ENCODE data around the gene AHDC1. TPM values are rescaled to one million over a fixed set of nuclear protein-coding genes. Genes with fewer than 3 reads are reported as not detected.

Gene AHDC1
- total RNA-seq, 1 donor from 2014 or later = 7.0 TPM

DNA sequence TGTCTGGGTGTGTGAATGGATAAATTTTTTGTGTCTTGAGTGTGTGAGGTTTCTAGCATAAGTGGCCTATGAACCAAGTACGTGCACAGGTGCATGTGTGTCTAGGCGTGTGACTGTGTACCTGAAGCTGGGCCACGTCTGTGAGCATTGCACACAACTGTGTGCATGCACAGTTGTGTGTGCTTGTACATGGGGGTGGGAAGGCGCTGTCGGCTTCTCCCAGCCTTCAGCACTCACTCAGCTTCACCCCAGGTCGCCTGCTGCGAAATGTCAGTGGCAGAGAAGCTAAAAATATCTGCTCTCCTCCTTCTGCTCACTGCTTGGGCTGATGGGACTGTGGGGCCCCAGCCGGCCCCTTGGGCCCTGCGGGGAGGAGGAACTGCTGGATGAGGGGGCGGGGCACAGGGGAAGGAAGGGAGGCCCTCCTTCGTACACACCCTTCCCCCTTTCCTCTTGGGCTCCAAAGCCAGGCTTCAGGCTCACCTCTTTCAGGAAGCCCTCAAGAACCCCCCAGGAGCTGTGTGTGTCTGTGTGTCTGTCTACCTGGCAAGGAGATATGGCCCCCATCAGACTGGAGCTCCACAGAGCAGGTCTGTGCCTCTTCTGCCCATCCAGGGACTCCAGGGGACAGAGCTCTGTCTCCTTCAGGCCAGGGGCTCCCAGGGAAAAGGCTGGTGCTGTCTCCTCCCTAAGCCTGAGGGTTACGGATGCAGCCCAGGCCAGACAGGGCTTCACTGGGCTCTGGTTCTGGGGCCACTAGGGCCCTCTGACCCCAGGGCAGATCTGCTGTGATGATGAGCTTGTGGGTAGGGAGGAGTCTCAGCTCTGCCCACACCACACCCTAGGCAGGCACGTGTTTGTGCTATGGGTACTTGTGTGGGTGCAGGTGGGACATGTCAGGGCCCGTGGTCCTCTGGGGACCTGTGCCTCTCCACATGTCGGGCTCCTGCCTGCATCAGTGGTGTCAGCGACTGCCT, 78.4 kb downstream of the AHDC1 start:
- Histone ChIP-seq H3K4me3 (peak overlapping the region; percentile 33), H3K79me2 (ENCODE audit: low read depth) (no peaks in the 10 kb centered on the region), H3K36me3 (no peaks in the 10 kb centered on the region), H3K9ac (no peak overlapping the region), H3F3A (ENCODE audit: low read depth) (peaks cover 55% of the 10 kb centered on the region), H3K27me3 (no peaks in the 10 kb centered on the region), H2AFZ (replicated peaks) (peak overlapping the region; percentile 31), H3K4me2 (peak overlapping the region; percentile 97), H3K27ac (peak overlapping the region; percentile 62), H4K20me1 (ENCODE audit: low read depth) (peaks cover 5% of the 10 kb centered on the region), H3K9me3 (ENCODE audit: low read depth) (no peaks in the 10 kb centered on the region), H3K4me1 (peaks cover 67% of the 10 kb centered on the region)
- H3K27ac Mint-ChIP-seq = peak overlapping the region; percentile 98
- H3K4me3 Mint-ChIP-seq = peak overlapping the region; percentile 77
- H3K9me3 Mint-ChIP-seq = peaks cover 2% of the 10 kb centered on the region
- H3K4me1 Mint-ChIP-seq = peaks cover 84% of the 10 kb centered on the region
- peaks cover 2% of the 10 kb centered on the region for H3K36me3 Mint-ChIP-seq
- DNase-seq (ENCODE audit: low spot score) = peak; percentile 72
- no peak for TF ChIP-seq EZH2phosphoT487 (IDR thresholded peaks at IDR 0.05)
- TF ChIP-seq, protein P1, sequence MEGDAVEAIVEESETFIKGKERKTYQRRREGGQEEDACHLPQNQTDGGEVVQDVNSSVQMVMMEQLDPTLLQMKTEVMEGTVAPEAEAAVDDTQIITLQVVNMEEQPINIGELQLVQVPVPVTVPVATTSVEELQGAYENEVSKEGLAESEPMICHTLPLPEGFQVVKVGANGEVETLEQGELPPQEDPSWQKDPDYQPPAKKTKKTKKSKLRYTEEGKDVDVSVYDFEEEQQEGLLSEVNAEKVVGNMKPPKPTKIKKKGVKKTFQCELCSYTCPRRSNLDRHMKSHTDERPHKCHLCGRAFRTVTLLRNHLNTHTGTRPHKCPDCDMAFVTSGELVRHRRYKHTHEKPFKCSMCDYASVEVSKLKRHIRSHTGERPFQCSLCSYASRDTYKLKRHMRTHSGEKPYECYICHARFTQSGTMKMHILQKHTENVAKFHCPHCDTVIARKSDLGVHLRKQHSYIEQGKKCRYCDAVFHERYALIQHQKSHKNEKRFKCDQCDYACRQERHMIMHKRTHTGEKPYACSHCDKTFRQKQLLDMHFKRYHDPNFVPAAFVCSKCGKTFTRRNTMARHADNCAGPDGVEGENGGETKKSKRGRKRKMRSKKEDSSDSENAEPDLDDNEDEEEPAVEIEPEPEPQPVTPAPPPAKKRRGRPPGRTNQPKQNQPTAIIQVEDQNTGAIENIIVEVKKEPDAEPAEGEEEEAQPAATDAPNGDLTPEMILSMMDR (IDR thresholded peaks at IDR 0.05) = no peak
- TF ChIP-seq EZH2 (IDR thresholded peaks at IDR 0.05) = no peak
- peaks cover 15% of the 10 kb centered on the region for H3K27me3 Mint-ChIP-seq (ENCODE audit: insufficient read depth, low read depth)

DNA sequence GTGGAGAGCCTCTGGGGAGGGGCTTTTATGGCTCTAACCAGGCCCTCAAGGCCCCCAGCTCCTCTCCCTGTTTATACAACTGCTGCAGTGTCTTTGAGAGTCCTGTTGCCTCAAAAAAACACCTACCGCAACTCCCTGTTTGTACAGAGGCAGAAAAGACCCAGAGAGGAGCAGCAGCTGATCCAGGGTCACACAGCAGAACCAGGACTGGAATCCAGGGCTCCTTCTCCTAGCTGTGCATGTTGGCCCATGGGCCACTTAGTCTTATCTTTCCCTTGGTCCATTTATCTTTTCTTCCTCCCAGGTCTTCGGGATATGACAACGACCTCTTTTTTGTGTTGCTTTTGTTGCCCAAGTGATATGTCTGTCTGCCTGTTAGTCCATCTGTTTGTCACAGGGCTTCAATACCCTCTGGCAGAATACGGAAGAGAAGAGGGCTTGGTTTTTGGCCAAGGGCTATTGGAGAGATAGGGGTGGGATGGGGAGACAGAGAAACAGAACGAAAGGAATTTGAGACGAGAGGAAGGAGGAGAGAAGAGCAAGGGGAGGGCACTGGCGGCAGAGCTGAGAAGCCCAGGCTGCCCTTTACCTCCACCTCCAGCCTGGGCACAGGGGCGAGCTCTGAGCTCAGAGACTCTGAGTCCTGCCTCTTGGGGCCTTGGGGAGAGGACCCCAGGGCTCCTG, 80.5 kb downstream of the AHDC1 start:
- H3K36me3 ChIP-seq = no peaks in the 10 kb centered on the region
- H3K4me1 ChIP-seq = peaks cover 77% of the 10 kb centered on the region
- peaks cover 2% of the 10 kb centered on the region for H3K9me3 Mint-ChIP-seq
- peak overlapping the region; percentile 16 for H3K4me3 Mint-ChIP-seq
- H3K27ac Mint-ChIP-seq = peak overlapping the region; percentile 90
- TF ChIP-seq EZH2 (IDR thresholded peaks at IDR 0.05) (no peak), EZH2phosphoT487 (IDR thresholded peaks at IDR 0.05) (no peak)
- TF ChIP-seq, protein P1 (IDR thresholded peaks at IDR 0.05) = no peak
- H3K79me2 ChIP-seq (ENCODE audit: low read depth) = no peaks in the 10 kb centered on the region
- H3K9me3 ChIP-seq (ENCODE audit: low read depth) = no peaks in the 10 kb centered on the region
- no peak overlapping the region for H2AFZ ChIP-seq (replicated peaks)
- H4K20me1 ChIP-seq (ENCODE audit: low read depth) = no peaks in the 10 kb centered on the region
- no peaks in the 10 kb centered on the region for H3K27me3 ChIP-seq
- peaks cover 49% of the 10 kb centered on the region for H3F3A ChIP-seq (ENCODE audit: low read depth)
- no peak overlapping the region for H3K27ac ChIP-seq
- no peak overlapping the region for H3K4me3 ChIP-seq
- no peak overlapping the region for H3K9ac ChIP-seq
- no peak overlapping the region for H3K4me2 ChIP-seq
- peaks cover 2% of the 10 kb centered on the region for H3K36me3 Mint-ChIP-seq
- no peak for DNase-seq (ENCODE audit: low spot score)
- H3K27me3 Mint-ChIP-seq (ENCODE audit: insufficient read depth, low read depth) = peaks cover 15% of the 10 kb centered on the region
- peaks cover 83% of the 10 kb centered on the region for H3K4me1 Mint-ChIP-seq

- peak overlapping the region; percentile 96 for H3K27ac Mint-ChIP-seq
- Histone ChIP-seq H3K4me2 (peak overlapping the region; percentile 4), H3K4me3 (no peak overlapping the region), H3K9me3 (ENCODE audit: low read depth) (no peaks in the 10 kb centered on the region), H3K36me3 (no peaks in the 10 kb centered on the region), H3K27me3 (no peaks in the 10 kb centered on the region), H3K4me1 (peaks cover 83% of the 10 kb centered on the region), H3K27ac (no peak overlapping the region), H3K9ac (no peak overlapping the region), H3F3A (ENCODE audit: low read depth) (peaks cover 46% of the 10 kb centered on the region), H2AFZ (replicated peaks) (no peak overlapping the region), H4K20me1 (ENCODE audit: low read depth) (no peaks in the 10 kb centered on the region), H3K79me2 (ENCODE audit: low read depth) (no peaks in the 10 kb centered on the region)
- no peaks in the 10 kb centered on the region for H3K36me3 Mint-ChIP-seq
- no peak for TF ChIP-seq EZH2phosphoT487 (IDR thresholded peaks at IDR 0.05)
- TF ChIP-seq, protein P1 (IDR thresholded peaks at IDR 0.05) = peak; percentile 46
- no peak for TF ChIP-seq EZH2 (IDR thresholded peaks at IDR 0.05)
- peak overlapping the region; percentile 49 for H3K4me3 Mint-ChIP-seq
- H3K9me3 Mint-ChIP-seq = peaks cover 2% of the 10 kb centered on the region
- peaks cover 87% of the 10 kb centered on the region for H3K4me1 Mint-ChIP-seq
- peak; percentile 52 for DNase-seq (ENCODE audit: low spot score)
- peaks cover 16% of the 10 kb centered on the region for H3K27me3 Mint-ChIP-seq (ENCODE audit: insufficient read depth, low read depth)
Observed at GRCh38 chr1:27522432-27523336, 81.3 kb downstream of the AHDC1 start.

Data from neural progenitor cell (in vitro differentiated cells).